Left lobe of liver (tissue), 2 donors: ENCODE measurements around the gene TPST2. TPM values are rescaled to one million over a fixed set of nuclear protein-coding genes. Genes with fewer than 3 reads are reported as not detected.
"Not testable (repeated sequence)": the region's sequence is repeated elsewhere in the genome, so short reads cannot be mapped to it uniquely, and the experiment has no call there.

ENCODE experiments used
- ATAC-seq: fragments of 200-7000 bp; cut with Tn5 transposase; one replicate; pipeline ENCODE4 v1.9.1; 2020; ENCODE audit warnings: mild to moderate bottlenecking, moderate library complexity
- DNase-seq: peaks from one replicate; pipeline ENCODE4 v3.0.0-alpha.2; 2020; ENCODE audit warnings: low spot score
- total RNA-seq: library from RNA; stranded (reverse); gene quantifications from one replicate; pipeline ENCODE4 v1.2.1, GENCODE V29; 2021
- donor health status: DM: no; HTN: no; CAD: no; lungs with moderate emphysema.
- donor health status: DM: no; HTN: yes; CAD: no.

TPST2 gene
- total RNA-seq = 71.9 TPM

GRCh38 chr22:26589845-26590736 is at the start of gene TPST2:
TPST2 (minus strand) TSS chr22:26590132; CDS start chr22:26541630, 48,502 bp downstream.
- peak; percentile 89 for DNase-seq
- ATAC-seq = peak; percentile 90

GRCh38 chr22:26636296-26636695 is 46.4 kb upstream of the TPST2 start:
- DNase-seq (no peak), ATAC-seq (no peak)

GRCh38 chr22:26635117-26635516 is 45.2 kb upstream of the TPST2 start:
- DNase-seq = no peak

GRCh38 chr22:26634189-26634588 is 44.3 kb upstream of the TPST2 start:
- DNase-seq = no peak
- no peak for ATAC-seq

More at GRCh38 chr22:26635117-26635516, 45.2 kb upstream of the TPST2 start:
- ATAC-seq = no peak

DNA sequence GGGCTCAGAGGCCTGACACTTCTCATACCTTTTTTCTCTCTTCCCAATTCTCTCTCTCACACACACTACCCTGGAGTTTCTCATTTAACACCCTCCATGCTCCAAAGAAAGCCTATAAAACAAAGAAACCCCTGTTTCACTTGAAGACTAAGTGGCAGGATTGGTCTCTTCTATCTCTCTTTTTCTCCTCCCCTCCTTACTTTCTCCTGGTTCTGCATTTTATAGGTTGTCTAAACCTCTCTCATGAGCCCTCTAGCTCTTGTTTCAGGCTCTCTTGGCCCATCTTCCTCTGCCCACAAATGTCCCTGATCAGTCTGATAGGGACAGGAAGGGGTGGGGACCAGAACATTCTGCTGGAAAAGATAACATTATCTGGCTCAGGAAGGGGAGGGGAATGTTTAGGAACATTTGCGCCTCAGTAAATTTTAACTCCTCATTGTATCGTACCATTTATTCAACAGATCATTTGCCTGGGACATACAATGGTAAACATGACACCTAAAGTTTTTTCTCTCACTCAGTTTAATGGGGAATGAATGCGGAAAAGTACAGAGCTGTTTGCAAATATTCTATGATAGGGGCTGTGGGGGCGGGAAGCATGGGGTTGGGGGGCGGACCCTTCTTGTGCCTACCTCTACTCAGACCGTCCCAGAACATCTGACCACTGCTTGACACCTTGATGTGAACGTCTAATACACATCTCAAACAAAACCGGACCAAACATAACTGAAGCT is 42.7 kb upstream of the TPST2 start:
- ATAC-seq (peak; percentile 41), DNase-seq (no peak)

DNA sequence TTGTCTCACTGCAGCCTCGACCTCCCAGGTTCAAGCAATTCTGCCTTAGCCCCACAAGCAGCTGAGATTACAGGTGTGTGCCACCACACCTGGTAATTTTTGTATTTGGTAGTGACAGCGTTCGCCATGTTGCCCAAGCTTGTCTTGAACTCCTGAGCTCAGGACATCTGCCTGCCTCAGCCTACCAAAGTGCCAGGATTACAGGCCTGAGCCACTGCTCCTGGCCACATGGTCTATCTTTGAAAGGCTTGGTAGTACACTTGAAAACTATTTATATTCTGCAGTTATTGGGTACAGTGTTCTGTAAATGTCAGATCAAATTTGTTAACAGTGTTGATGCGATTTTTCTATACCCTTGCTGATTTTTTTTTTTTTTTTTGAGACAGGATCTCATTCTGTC is 41.4 kb upstream of the TPST2 start:
- ATAC-seq (no peak), DNase-seq (no peak)

DNA sequence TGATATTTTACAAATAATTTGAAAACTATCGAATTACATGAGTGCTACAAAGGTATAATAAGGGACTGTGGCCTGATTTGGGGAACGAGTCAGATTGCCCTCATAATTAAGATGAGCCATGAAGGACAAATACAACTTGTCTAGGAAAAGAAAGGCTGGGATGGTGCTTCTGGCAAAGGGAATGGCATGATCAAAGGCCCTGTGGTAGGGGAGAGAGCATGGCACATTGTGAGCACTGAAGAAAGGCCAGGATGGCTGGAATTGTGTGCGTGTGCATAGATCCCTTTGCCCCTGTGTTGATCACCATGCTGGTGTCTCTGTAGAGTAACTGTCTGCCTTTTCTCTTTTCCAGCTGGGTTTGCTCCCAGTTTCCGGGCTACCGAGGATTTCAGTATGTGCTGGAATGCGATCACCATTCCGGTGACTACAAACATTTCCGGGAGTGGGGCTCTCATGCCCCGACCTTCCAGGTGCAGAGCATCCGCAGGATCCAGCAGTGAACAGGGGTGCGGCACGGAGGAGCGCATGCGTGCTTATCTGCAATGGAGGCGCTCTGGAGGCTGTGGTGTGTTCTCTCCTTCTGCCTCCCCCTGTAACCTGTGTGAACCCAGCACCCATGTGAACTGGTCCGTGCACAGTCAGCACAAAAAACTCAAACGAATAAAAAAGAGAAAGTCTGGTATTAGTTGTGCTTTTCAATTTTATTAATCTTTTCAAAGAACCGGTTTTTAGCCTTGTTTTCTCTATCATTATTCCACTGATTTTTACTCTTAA is 40.2 kb upstream of the TPST2 start:
- ATAC-seq (no peak), DNase-seq (no peak)

DNA sequence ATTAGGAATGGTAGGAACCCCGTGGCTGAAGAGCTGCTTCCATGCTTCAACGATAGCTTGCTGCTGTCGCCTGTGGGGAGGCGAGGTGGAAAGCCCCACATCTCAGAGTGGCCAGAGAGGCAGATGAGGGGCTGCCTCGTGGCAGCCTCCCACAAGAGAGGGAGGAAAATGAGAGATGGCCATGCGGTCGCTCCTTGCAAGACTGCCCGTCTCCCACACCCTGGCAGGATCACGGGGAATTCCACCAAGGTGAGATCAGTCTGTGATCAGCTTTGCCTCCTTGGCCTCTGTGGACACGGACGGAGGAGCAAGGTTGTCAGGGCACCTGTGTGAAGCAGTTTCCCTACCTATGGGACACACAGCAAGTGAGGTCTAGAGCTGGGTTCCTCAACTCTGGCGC is 34.9 kb upstream of the TPST2 start:
- ATAC-seq (no peak), DNase-seq (no peak)

- DNase-seq (no peak), ATAC-seq (no peak)
Measured at GRCh38 chr22:26623984-26624383, 34.1 kb upstream of the TPST2 start.

DNA sequence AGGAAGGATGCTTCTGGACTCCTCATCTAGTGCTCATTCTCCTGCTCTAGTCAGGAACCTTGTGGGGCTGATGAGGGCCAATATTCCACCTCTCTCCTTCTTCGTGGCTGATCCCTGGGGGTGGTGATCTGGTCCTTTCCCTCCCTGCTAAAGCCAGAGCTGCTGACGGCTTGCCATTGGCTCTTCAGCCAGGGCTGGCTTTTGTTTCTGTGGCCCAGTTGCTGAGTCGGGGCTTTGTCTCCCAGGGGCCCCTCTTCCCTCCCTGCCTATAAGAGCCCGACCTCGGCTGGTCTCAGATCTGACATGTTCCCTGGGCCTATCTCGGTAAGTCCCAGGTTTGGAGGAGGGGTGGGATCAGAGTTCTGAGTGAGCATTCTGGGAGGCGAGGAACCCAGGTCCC is 31.7 kb upstream of the TPST2 start, which contains the start of gene CRYBA4:
CRYBA4 (plus strand) TSS at position 301 of the 400 bp plus-strand sequence. CDS start 634 bp downstream, outside the sequence.
- DNase-seq (no peak), ATAC-seq (no peak)

- no peak for ATAC-seq
- no peak for DNase-seq
Measured at GRCh38 chr22:26620197-26620596, 30.3 kb upstream of the TPST2 start.

- ATAC-seq (no peak), DNase-seq (no peak)
Measured at GRCh38 chr22:26619510-26619909, 29.6 kb upstream of the TPST2 start.

DNA sequence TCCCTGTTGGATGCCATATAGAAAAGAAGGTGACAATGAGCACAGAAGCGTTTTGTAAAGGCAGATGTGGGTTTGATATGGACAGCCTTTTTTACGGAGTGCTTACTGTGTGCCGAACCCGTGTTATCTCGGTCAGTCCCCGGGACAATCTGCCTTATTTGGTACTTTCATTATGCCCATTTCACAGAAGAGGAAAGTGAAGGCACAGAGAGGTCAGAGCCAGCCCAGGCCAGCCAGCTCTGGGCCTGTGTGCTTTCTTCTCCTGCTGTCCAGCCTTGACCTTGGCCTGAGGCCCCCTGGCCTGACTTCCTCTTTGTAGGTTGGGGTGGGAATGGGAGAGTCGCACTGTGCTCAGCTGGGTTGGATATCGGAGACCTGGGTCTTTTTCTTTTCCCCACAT is 28.5 kb upstream of the TPST2 start:
- no peak for ATAC-seq
- no peak for DNase-seq

DNA sequence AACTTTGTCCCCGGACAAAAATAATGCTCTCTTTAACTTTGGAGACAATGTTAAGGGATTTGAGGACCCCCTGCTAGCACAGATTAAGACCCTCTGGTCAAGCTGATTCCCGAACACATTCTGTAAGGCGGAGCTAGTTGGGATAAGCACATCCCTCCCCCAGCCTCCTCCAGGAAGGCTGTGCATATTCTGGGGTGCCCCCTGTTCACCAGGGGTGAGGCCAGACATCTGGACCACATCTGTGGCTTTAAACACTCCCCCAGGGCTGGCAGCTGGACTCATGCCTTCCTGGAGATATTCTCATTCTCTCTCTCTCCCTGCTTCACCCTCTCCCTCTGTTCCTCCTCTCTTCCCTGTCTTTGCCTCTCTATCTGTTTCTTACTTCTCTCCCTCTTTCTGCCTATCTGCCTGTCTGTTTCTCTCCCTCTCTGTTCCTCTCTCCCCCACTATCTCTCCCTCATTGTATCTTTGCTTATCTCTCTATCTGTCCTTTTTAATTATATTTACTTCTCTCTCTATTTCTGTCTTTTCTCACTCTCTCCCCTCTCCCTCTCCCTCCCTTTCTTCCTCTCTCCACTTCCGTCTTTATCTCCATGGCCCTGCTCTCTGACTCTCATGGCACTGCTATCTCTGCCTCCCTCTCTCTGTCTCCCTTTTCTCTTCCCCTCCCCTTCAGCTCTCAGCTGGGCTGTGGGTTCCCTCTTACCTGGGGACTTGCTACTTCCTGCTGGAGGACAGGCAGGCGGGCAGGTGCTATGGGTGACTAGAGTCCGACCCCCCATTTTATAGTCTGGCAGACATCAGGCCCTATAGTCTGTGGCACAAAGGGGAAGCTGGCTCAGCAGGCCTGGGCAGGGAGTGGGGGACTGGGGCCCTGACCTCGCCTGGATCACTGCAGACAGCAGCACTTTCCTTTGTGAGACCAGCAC is 27.6 kb upstream of the TPST2 start, which contains the start of gene CRYBB1:
CRYBB1 (minus strand) TSS at position 757 of the 929 bp plus-strand sequence. CDS start 1,708 bp downstream, outside the sequence.
- ATAC-seq (peak; percentile 65), DNase-seq (no peak)

- ATAC-seq = no peak
- no peak for DNase-seq
Measured at GRCh38 chr22:26616650-26617049, 26.7 kb upstream of the TPST2 start.

DNA sequence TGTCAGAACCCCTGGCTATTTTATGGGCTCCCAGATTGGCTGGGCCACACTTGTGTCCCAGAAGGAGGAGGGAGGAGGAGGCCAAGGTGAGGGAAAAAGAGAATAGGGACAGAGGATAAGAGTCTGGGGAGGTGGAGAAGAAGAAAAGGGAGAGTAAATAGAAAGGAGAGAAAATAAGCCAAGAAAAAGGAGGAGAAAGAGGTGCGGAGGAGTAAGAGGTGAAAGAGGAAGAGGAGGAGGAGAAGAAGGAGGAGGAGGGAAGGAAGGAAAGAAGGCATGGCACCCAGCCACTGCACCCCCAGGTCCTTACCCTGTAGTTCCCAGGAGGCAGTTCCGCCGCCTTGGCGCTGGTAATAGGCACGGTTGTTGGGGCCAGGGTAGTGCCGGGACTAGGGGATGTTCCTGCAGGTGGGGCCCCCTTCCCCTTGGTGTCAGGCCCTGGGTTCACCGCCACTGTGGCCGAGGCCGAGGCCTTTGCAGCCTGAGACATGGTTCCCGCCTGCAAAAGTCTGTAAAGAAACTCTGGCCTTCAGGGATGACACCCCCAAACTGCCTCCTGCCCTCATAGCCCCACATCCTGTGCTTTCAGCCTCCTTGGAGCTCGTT is 26.0 kb upstream of the TPST2 start:
- ATAC-seq (no peak), DNase-seq (no peak)

- ATAC-seq = no peak
Measured at GRCh38 chr22:26615149-26615548, 25.2 kb upstream of the TPST2 start.

DNA sequence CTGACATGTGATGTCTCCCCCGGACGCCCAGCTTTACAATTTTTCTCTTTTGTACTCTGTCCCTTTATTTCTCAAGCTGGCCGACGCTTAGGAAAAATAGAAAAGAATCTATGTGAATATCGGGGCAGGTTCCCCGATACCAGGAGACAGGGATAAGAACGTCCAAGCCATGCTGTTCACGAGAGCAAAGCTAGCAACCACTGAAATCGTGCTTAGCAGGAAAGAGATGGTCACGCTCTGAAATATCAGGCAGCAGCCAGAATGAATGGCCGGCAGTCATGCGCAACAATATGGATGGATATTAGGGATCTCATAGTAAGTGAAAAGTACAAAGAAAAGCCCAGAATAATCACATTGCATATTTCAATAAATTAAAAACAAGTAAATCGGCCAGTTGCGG is 24.4 kb upstream of the TPST2 start:
- no peak for ATAC-seq
- no peak for DNase-seq

More at GRCh38 chr22:26615149-26615548, 25.2 kb upstream of the TPST2 start:
- DNase-seq = no peak

- ATAC-seq, DNase-seq: not testable (repeated sequence)
Measured at GRCh38 chr22:26613753-26614152, 23.8 kb upstream of the TPST2 start.
